NCI-H187 (cell line): ENCODE measurements around the gene CHMP3.
"Not testable (repeated sequence)": the region's sequence is repeated elsewhere in the genome, so short reads cannot be mapped to it uniquely, and the experiment has no call there.

Experiments
- DNase-seq, 2 experiments: peaks; one replicate each; lab custom pipeline; 2025; lab: John Stamatoyannopoulos, UW

CHMP3 gene

GRCh38 chr2:86549440-86549839 is 13.8 kb downstream of the CHMP3 start:
- DNase-seq: not testable (repeated sequence)

DNA sequence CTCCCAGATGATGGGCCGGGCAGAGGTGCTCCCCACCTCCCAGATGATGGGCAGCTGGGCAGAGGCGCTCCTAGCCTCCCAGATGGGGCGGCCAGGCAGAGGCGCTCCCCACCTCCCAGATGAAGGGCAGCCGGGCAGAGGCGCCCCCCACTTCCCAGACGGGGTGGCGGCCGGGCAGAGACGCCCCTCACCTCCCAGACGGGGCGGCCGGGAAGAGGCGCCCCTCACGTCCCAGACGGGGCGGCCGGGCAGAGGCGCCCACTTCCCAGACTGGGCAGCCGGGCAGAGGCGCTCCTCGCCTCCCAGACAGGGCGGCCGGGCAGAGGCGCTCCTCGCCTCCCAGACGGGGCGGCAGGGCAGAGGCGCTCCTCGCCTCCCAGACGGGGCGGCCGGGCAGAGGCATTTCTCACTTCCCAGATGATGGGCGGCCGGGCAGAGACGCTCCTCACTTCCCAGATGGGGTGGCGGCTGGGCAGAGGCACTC is 14.3 kb downstream of the CHMP3 start:
- DNase-seq: not testable (repeated sequence)

DNA sequence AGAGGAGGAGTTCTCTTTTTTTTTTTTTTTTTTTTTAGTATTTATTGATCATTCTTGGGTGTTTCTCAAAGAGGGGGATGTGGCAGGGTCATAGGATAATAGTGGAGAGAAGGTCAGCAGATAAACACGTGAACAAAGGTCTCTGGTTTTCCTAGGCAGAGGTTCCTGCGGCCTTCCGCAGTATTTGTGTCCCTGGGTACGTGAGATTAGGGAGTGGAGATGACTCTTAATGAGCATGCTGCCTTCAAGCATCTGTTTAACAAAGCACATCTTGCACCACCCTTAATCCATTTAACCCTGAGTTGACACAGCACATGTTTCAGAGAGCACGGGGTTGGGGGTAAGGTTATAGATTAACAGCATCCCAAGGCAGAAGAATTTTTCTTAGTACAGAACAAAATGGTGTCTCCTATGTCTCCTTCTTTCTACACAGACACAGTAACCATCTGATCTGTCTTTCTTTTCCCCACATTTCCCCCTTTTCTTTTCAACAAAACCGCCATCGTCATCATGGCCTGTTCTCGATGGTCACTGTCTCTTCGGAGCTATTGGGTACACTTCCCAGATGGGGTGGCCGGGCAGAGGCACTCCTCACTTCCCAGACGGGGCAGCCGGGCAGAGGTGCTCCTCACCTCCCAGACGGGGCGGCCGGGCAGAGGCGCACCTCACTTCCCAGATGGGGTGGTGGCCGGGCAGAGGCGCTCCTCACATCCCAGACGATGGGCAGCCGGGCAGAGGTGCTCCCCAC is 14.9 kb downstream of the CHMP3 start:
- DNase-seq: not testable (repeated sequence)

- DNase-seq: not testable (repeated sequence)
Observed at GRCh38 chr2:86545296-86545924, 17.8 kb downstream of the CHMP3 start.

- not testable (repeated sequence) for DNase-seq
Observed at GRCh38 chr2:86544278-86545099, 18.8 kb downstream of the CHMP3 start.

DNA sequence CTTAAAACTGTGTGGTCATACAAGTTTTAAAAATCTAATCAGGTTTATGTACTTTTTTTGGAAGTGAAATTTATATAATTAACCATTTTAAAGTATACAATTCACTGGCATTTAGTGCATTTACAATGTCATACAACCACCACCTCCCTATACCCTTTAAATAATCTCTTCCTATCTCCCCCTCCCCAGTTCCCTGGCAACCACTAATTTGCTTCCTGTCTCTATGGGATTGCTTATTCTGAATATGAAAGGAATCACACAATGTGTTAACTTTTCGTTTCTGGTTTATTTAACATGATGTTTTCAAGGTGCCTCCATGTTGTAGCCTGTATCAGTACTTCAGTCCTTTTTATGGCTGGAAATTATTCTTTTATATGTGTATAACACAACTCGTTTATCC is 19.4 kb downstream of the CHMP3 start:
- no peak for DNase-seq

DNA sequence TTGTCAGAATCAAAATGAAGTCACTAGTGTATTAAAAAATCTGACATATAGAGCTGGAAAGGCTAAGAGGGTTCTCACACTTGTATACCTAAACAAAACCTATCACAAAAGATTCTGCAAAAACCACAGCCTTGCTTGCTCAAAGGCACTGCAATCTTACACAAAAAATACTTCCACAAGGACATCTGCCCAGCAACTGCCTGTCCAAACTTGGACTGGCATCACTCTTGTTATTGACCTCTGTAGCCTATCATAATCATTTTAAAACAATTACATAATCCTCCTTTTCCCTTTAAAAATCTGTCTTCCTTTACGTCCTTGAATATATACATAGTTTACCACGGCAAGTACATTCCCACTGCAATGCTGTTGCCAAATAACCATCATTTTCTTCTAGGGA is 19.9 kb downstream of the CHMP3 start:
- no peak for DNase-seq

DNA sequence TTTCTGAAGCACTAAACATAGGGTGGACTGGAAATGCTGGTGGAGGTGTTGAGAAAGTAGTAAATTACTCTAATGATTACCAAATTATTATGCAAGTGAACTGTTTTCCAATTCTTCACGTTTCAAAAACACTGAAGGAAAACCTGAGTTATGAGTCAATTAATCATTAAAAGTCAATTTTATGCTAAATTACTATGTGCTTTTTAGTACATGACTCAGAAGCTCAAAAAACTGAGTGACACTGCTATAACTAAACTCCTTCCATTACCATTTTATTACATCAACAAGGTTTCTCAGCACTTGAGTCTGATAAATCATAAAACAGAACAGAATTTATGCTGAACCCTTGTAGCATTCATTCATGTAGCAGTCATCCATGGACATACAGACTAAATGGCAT is 20.4 kb downstream of the CHMP3 start:
- no peak for DNase-seq

GRCh38 chr2:86541334-86541733 is 21.9 kb downstream of the CHMP3 start:
- no peak for DNase-seq

- no peak for DNase-seq
Observed at GRCh38 chr2:86533589-86533988, 29.7 kb downstream of the CHMP3 start.

- no peak for DNase-seq
Observed at GRCh38 chr2:86525421-86526340, 37.6 kb downstream of the CHMP3 start.

DNA sequence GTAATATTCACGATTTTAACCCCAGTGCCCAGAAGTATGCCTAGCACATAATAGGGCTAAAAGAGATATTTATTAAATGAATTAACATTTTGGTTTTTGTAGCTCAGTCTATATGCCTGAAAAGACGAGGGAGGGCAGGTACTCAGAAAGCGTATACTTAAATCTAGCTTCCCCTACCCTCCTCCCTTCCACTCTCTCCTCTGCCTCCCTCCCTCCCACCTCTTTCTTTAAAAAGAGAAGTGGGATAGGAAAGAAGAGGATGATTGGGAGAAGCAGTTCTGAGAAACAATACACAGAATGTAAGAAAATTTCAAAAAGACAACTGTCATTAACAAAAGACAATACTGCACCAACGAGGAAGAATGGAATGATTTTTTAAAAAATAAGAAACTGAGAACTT is 39.8 kb downstream of the CHMP3 start:
- no peak for DNase-seq

GRCh38 chr2:86522711-86523110 is 40.5 kb downstream of the CHMP3 start:
- no peak for DNase-seq

GRCh38 chr2:86521922-86522321 is 41.3 kb downstream of the CHMP3 start:
- DNase-seq: no peak

DNA sequence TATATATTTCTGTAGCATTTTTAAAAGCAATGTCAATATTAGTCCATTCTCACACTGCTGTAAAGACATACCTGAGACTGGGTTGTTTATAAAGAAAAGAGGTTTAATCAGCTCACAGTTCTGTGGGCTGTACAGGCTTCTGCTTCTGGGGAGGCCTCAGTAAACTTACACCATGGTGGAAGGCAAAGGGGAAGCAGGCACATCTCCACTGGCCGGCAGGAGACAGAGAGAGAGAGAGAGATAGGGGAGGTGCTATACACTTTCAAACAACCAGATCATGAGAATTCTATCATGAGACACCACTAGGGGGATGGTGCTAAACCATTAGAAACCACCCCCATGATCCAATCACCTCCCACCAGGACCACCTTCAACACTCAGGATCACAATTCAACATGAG is 43.1 kb downstream of the CHMP3 start:
- DNase-seq: no peak

DNA sequence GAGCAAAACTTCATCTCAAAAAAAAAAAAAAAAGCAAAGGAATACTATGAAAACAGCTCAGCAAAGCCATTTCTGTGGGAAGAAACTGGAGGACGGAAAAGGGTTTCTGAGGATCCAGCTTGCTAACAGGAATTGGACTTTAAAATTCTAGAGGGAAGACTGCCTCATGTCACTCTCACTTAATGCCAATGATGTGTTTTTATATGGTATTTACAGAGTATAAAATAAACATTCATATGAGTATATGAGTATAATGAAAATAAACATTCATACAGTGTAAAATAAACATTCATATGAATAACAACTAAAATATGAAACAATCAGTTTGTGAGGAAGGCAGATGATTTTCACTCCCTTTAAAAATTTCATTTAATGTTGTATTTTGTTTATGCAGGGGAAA is 43.9 kb downstream of the CHMP3 start:
- no peak for DNase-seq

- no peak for DNase-seq
Observed at GRCh38 chr2:86518481-86518880, 44.8 kb downstream of the CHMP3 start.

GRCh38 chr2:86513948-86514660 is 49.1 kb downstream of the CHMP3 start:
- no peak for DNase-seq

- DNase-seq: no peak
Observed at GRCh38 chr2:86512892-86513291, 50.4 kb downstream of the CHMP3 start.

DNA sequence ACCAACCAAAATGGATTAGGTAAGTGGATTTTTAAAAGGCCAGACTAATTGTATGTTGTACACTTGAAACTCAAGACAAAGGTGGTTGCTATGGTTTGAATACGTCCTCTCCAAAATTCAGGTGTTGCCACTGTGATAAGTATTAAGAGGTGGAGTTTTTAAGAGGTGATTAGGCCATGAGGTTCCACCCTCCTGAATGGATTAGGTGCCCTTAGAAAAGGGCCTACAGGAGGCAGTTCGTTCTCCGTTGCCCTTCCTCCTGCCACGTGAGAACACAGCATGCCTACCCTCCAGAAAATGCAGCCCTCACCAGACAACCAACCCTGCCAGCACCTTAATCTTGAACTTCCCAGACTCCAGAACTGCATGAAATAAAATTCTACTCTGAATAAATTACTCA is 51.2 kb downstream of the CHMP3 start:
- no peak for DNase-seq

DNA sequence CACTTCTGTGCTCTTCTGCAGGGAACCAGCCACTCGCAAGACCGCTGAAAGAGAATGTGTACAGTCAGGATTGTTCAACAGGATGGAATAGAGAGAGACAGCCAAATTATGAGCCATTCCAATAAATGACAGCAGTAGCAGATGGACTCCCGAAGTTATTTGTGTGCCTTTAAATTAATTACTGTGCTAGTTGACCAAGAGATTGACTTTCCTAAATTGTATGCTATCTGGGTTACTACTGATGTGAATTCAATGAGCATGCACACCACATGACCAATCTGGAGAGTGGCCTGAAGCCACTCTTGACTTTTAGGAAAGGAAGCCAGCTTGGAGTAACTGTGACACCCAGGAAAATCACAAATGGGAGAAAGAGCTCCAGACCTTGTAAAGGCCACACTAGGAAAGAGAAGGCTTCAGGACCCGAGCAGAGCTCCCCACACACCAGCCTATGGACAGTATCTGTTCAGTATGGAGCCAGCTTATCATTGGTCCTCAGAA is 52.8 kb downstream of the CHMP3 start:
- no peak for DNase-seq
